ENCODE results near the gene TAS2R46.
"Not testable (repeated sequence)": the region's sequence is repeated elsewhere in the genome, so short reads cannot be mapped to it uniquely, and the experiment has no call there.

Gene TAS2R46

GRCh38 chr12:11041366-11041765, 20.7 kb downstream of the TAS2R46 start:
- not testable (repeated sequence) for H3K4me3 ChIP-seq (ENCODE audit: low read depth, low read length); DNase-seq (ENCODE audit: low read depth)

- DNase-seq (ENCODE audit: low read depth), result no peak
- H3K4me3 ChIP-seq (ENCODE audit: low read depth, low read length), result no peak overlapping the region
These were observed 21.9 kb downstream of the TAS2R46 start for GRCh38 chr12:11040162-11040561.

- no peak for DNase-seq (ENCODE audit: low read depth)
- no peak overlapping the region for H3K4me3 ChIP-seq (ENCODE audit: low read depth, low read length)
These were observed 22.9 kb downstream of the TAS2R46 start for GRCh38 chr12:11039171-11039570.

GRCh38 chr12:11033959-11034358, 28.1 kb downstream of the TAS2R46 start:
- not testable (repeated sequence) for H3K4me3 ChIP-seq (ENCODE audit: low read depth, low read length); DNase-seq (ENCODE audit: low read depth)

- H3K4me3 ChIP-seq (ENCODE audit: low read depth, low read length), result no peak within 1 kb of the TSS
- DNase-seq (ENCODE audit: low read depth), result no peak
These were observed 30.8 kb downstream of the TAS2R46 start, which contains the start of gene TAS2R31 for GRCh38 chr12:11031307-11031706. TAS2R31 (minus strand) TSS chr12:11031407; CDS start chr12:11031335, 72 bp downstream.

GRCh38 chr12:11026118-11026517, 36.0 kb downstream of the TAS2R46 start:
- H3K4me3 ChIP-seq (ENCODE audit: low read depth, low read length), result no peak overlapping the region

GRCh38 chr12:11023387-11023786, 38.7 kb downstream of the TAS2R46 start:
- no peak overlapping the region for H3K4me3 ChIP-seq (ENCODE audit: low read depth, low read length)
- DNase-seq (ENCODE audit: low read depth), result no peak

More at GRCh38 chr12:11026118-11026517, 36.0 kb downstream of the TAS2R46 start:
- DNase-seq (ENCODE audit: low read depth), result no peak

GRCh38 chr12:11022520-11022919, 39.6 kb downstream of the TAS2R46 start, which contains the start of gene TAS2R19:
TAS2R19 (minus strand) TSS chr12:11022620; CDS start chr12:11022571, 49 bp downstream.
- DNase-seq (ENCODE audit: low read depth), result no peak
- H3K4me3 ChIP-seq (ENCODE audit: low read depth, low read length), result no peak within 1 kb of the TSS

- no peak overlapping the region for H3K4me3 ChIP-seq (ENCODE audit: low read depth, low read length)
- no peak for DNase-seq (ENCODE audit: low read depth)
These were observed 45.2 kb downstream of the TAS2R46 start for GRCh38 chr12:11016937-11017336.

GRCh38 chr12:11015775-11016430, 46.2 kb downstream of the TAS2R46 start:
- H3K4me3 ChIP-seq (ENCODE audit: low read depth, low read length), result no peak overlapping the region
- no peak for DNase-seq (ENCODE audit: low read depth)

- peak; percentile 21 for DNase-seq (ENCODE audit: low read depth)
These were observed 47.9 kb downstream of the TAS2R46 start for GRCh38 chr12:11014234-11014633.

More at GRCh38 chr12:11014234-11014633, 47.9 kb downstream of the TAS2R46 start:
- H3K4me3 ChIP-seq (ENCODE audit: low read depth, low read length), result no peak overlapping the region
